ENCODE measurements around the gene XYLT1.

Gene XYLT1

DNA sequence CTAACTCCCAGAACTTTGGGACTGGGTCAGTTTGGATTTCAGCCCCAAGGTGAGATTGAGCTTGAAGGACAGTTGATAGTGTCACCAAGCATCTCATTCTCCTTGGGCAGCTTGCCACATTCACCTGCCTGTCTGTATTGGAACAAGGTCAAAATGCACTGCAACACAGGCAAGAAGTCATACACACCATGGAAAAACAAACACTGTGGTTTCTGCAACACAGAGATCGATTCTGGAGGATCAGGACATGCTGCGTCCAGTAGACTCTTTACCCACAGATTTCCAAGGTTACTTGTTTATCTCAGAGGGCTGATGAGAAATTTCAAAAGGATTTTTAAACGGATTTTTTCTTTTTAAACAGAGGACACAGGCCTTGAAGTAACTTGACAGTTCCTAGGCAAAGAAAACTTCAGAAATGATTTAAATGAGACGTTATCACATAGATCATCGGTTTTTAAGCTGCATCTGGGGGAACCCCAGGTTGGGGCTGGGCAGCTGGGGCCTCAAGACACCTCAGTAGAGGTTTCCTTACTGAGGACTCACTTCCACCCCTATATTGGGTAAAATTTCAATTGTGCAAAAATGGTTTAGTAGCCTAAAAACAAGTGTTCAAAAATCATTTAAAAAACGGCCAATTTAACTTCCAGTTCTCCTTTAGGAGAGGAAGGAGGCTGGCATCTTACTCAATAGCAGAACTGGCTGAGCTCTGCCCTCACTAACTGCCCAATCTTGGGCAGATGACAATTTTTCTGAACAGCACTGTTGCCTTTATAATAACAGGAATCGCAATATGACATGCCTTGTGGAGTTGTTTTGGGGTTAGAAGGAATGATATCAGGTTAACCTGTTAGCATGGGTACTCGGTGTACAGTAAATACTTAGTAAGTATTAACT lies 299.3 kb downstream of the XYLT1 start:
- DNase-seq, result peak; percentile 63

DNA sequence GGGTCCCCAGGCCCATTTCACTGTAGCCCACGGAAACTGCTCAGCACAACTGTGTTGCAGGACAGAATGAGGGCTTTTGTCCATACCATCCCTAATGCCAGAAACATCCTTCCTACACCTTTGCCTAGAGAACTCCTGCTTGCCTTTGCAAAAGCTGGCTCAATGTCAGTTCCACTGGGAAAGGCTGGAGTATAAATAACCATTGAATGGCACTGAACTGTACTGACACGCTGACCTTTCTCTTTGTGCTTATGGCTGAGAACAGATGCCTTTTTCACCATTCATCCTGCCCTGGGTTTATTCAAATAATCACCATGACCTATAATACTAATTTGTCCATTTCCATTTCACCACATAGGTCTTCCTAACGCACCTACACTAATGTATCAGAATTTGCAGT lies 300.3 kb downstream of the XYLT1 start:
- DNase-seq, result no peak

DNA sequence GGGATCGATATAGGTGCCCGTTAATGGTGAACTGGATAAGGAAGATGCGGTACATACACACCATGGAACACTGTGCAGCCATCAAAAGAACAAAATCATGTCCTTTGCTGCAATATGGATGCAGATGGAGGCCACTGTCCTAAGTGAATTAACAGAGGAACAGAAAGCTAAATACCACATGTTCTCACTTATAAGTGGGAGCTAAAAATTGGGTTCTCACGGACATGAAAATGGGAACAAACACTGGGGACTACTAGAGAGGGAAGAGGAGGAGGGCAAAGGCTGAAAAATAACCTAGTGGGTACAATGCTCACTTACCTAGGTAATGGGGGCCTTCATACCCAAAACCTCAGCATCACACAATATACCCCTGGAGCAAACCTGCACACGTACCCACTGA lies 302.6 kb downstream of the XYLT1 start:
- no peak for DNase-seq

DNA sequence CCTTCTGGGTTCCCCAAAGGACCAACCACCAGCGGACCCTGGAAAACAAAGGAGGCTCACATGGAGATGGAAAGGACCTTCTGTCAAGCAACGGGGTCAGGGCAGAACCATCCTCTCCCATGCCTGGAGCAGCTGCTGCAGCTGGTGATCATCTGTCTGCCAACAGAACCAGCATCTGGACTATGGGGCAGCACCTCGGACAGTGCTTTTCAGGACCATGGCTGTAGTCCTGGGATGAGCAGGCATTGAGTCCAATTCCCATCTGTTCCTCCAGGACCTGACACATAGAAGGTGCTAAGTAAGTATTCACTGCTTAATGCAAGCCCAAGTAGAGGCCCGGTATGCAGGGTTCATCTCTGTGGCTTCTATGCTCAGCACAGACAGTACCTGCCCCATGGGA lies 304.7 kb downstream of the XYLT1 start:
- DNase-seq, result no peak

DNA sequence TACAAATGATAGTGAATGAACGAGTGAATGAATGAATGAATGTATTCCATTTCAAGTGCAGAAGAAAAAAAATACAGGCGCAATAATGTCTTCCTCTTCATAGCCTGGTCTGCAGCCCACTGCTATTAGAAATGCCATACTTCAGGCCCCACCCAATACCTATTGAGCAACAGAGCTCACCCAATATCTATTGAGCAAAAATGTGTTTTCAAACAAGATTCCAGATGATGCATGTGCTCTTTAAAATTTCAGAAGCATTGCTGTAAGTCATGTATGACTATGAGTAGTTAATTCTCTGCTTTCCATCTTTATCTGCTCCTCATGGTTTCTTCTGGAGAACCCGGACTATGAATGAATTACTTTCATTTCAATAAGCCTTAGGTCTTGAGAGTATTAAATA lies 308.2 kb downstream of the XYLT1 start:
- DNase-seq, result peak; percentile 27

DNA sequence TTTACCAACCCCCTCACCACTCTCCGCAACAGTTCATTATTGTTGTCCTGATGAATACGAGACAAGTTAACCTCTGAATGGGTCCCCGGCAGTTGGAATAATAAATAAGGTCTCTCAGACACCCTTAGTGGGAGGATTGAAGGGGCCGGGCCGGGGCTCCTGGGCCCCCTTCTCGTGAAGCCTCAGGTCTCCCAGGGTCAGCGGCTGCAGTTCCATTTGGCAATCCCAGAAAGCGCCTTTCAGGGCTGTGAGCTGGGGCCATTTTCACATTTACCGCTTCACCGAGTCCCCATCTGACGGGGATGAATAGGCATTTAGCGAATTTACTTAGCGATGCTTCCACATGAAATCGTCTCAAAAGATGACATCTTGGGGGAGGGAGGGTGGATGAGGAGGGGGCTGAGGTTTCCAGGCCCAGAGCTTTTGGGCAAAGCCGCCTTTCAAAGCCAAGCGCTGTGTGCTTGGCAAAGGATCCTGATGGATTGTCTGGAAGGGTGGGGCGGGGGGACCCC lies 309.8 kb downstream of the XYLT1 start:
- DNase-seq, result no peak

DNA sequence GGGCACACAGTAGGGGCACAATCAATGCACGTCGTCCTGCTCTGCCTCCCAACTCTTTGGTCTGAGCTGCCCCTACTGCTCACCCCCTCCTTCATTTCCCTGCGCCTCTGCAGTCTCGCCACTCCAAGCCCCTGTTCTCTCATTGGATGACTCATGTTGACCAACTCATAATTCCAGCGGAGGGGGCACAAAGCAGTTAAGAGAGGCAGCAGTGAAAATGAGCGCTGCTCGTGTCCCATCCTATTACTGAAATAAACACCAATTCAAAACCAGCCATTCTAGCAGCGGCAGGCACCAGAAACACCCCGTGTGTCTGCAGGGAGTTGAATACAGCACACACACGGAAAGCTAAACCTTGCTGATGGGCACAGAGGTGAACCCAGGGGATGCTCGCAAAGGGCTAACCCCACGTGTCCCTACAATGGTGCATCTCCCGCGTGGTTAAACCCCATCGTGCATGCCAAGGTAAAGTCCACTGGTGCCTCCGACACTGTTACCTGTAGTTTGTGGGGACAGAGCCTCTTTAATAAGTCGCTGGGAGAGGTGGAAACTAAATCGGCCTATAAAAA lies 310.4 kb downstream of the XYLT1 start:
- DNase-seq, result no peak

DNA sequence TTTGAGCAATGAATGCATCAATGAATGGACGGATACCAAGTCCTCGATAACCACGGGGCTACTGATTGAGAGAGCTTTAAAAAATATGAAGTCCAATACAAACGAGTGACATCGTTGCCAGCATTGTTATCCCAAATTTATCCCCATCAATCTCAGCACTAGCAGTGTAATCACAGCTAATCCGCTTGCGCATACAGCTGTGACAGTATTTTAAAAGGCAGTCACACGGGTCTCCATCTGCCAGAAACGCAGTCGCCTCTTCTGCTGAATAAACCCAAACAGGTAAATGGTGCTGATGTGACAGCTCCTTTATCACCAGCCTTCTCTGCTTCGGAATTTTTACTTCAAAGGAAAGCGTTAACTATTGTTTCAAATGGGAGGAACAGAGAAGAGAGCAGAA lies 311.1 kb downstream of the XYLT1 start:
- no peak for DNase-seq

DNA sequence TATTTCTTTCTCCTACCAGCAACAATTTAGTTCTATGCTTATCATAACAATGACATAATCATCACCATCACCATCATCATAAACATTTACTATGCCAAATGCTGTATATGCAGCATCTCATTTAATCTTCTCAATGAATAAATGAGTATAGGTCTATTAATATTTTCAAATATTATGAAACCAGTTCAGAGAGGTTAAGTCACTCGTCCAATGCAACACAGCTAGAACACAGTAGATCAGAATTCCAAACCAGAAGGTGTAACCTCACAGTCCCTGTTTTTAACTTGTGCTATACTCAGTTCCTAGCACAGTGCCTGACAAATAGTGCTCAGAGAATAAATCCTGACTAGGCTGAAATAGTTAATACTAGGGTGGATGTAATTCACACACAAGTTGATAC lies 314.8 kb downstream of the XYLT1 start:
- no peak for DNase-seq

DNA sequence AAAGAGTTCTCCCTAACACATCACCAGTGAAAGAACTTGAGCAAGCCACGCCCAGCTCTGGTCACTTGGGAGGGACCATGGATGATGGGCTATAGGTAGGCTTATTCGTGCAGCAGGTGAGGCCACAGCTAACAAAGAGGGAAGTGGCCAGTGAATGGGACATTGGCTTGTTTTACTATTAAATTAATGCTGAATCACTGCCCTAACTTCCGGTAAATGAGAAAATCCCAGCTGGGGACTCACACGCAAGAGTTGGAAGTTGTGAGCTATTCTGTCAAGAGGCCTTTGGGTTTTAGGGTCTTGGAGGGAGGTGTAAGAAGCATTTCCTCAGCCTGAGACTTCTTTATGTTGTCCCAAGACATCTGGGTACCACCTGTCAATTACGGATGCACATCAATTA lies 315.3 kb downstream of the XYLT1 start:
- no peak for DNase-seq

DNA sequence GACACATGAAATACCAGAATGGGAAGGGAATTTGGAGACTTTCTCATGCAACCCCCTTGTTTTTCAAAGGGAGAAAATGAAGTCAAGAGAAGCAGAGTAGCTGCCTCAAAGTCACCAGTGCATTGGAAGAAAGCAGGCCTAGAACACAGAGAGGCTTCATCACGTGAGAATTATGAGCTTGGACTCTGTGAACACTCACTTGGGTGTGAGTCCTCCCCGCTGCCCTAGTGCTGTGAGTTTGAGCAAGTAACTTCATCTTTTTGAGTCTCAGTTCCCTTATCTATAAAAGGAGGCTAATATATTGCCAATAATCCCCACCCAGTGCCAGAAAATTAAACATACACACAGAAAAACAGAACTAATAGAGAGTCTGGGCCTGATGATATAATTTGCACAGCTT lies 315.8 kb downstream of the XYLT1 start:
- no peak for DNase-seq

DNA sequence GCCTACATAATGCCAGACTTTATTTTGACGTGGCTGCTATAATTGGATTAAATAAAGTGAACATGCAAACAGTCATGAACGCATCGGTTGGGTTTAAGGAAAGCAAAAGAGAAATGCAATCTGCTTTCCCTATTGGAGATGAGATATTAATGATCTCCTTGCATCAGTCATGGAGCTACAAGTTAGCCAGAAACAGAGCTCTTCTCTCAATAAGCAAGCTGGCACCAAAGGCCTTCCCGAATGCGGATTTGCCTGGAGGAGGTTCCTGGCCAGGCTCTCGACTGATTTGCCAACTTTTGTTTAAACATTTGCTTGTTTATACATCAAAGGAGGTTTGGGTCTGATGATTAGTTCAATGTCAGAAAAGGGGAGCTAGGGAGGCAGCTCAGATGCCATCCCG lies 318.4 kb downstream of the XYLT1 start:
- DNase-seq, result no peak

DNA sequence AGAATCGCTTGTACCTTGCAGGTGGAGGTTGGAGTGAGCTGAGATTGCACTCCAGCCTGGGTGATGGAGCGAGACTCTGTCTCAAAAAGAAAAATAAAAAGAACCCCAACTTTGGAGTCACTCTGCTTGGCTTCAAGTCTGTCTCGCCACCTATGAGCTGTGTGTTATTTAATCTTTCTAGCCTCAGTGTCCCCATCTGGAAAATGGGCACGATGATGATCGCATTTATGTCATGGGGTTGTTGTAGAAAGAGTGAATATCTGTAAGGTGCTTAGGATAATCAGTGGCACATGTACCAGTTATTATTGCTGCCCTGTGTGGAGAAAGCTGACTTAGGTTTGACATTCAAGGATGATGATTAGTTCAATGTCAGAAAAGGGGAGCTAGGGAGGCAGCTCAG lies 319.4 kb downstream of the XYLT1 start:
- no peak for DNase-seq

DNA sequence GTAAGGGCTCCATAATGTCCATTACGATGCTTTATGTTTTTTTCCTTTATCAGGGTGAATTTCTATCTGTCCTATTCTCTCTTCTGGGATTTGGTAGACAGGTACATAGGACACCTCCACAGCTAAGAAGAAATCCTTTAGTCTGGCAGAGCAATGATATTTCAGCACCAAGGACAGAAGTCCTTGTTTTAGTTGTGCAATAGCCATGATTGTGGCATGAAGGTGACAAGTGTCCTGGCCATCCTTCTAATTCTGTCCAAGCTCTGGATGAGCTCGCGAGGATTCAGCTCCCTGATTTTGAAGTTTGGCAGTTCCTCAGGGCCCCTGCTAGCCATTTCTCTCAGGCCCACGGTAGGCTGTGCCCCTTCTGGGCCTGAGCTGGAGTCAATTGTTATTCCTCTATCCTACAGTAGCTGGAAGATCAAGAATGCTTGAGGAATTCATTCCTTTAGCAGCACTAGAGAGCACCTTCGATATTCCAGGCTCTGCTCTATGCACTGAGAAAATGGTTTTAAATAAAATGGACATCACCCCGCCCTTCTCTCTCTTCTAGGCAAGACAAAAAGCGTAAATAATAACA lies 320.8 kb downstream of the XYLT1 start:
- peak; percentile 50 for DNase-seq

DNA sequence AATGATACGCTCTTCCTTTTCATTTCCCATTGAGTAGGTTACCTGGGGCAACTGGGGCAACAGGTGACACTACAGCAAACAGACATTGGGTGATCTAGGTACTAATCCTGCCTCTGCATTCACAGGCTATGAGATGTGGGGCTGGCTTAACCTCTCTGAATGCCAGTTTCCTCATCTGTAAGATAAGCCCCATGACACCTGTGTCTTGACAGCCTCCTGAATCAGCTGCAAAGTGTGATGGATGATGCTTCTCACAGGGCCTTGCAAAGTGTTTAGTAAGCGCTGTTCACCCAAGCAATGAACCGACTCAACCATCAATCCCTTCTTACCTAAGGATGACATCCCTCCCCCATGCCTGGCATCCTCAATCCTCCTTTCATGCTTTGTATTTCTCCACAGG lies 322.8 kb downstream of the XYLT1 start:
- no peak for DNase-seq

DNA sequence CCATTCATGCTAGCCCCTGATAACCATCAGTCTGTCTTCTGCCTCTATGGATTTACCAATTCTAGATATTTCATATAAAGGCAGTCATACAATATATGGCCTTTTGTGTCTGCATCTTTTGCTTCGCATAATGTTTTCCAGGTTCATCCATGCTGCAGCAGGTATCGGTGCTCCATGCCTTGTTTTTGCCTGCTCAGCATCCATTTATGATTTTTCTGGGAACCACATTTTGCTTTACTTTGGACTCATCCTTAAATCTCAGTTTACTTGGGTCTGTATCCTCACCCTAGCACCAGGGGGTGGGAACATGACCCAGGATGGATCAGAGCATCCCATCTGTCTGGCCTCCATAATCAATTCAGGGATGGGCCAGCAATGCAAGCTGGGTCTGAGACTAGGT lies 325.7 kb downstream of the XYLT1 start:
- DNase-seq, result no peak

DNA sequence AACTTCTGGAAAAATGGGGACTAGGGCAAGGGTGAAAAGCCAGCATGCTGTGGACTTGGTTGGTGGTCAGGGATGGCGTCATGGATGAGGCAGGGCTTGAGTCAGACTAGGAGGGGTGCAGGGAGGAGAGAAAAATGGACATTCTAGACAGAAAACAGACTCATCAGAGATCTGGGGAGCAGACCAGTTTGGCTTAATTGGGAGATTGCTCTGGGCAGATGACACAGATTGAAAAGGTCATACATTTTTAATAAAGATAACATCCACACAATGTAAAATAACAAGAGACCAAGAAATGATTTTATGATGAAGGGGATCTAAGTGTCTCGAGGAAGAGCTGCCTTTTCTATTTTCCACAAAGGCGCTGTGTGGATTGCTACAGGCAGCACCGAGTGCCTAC lies 326.3 kb downstream of the XYLT1 start:
- no peak for DNase-seq

DNA sequence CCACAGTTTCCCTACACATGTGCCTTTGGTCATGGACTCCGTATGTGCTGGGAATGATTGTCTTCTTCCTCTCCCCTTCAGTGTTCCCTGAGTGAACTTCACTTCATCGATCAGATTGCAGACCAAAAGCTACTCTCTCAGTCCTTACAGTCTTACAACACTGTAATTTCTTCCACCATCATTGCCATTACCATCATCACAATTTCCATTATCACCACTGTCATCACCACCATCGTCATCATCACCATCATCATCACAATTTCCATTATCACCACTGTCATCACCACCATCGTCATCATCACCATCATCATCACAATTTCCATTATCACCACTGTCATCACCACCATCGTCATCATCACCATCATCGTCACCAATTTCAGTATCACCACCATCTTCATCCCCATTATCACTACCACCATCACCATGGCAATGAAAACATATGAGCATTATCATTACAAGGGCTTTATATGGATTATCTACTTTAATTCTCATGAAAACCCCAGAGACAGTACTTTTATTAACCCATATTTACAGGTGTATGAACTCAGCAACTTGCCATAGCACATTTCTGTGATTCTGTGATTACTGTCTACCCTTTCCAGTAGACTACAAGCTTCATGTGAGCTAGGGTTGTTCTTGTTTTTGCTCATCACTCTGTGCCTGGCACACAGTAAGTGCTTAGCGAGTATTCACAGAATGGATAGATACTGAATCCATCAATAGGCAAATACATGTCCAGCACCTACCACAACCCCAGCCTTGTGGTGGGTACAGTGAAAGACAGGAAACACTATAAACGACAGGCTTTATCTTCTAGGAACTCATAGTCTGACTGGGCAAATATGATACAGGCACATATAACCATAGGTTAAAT lies 327.0 kb downstream of the XYLT1 start:
- no peak for DNase-seq

DNA sequence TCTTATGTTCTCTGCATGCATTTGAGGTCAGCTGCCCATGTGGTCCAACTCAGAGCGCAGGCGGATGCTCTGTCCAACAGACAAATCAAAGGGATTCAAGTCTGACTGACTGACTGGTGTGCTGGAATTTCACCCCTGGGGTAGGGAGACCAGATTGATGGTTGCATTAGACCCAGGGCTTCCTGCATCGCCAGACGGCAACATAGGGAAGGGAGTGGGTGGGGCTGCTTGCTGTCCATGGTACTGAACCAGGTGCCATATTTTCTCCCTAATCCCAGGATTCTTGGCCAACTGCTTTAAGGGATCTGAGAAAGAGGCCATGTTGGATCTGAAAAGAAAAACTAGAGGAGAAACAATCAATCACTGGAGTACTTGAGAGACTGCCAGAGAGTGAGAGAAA lies 332.0 kb downstream of the XYLT1 start:
- DNase-seq, result peak; percentile 18

DNA sequence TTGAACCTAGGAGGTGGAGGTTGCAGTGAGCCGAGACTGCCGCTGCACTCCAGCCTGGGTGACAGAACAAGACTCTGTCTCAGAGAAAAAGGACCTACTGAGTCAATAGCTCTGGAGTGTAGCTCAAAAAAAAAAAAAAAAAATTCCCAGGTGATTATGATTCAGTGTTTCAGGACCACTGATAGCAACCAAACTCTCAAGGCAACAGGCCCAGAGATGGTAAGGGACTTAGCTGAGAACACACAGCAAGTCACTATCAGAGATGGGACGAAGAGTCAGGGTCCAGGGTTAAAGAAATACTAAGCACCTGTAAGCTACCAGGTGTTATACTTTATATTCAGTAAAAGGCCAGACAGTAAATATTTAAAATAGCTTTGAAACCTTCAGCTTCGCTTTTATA lies 335.3 kb downstream of the XYLT1 start:
- DNase-seq, result no peak

DNA sequence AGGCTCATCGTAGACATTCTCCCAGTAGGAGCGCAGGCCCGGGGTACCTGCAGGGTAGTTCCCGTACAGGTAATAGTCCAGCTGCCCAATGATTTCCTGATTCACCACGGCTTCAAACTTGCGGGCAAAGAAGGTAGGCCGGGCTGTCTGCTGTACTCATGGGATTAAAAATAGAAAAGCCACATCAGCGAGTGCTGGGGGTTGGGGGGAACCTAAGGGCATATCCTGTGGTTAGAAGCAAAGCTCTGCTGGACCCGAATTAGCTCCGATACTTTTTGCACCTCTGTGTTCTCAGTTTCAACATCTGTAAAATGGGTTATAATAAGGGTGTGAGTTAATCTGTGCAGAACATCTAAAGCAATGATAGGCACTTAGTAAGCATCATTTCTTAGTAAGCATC lies 336.2 kb downstream of the XYLT1 start:
- no peak for DNase-seq

DNA sequence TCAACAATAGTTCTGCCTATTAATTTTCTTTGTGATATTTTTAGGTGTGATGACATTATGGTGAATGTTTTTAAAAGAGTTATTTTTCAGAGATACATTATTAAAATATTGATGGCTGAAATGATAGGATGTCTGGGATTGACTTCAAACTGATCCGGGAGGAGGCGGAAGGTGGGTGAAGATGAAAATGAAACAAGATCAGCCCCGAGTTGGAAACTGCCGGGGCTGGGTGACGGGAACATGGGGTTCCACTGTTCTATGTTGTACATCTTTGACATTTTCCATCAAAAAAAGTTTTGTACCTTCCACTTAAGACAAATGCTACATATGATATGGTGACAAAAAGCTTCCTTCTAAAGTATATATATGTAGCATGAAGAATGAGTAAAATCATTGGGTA lies 336.9 kb downstream of the XYLT1 start:
- DNase-seq, result no peak

DNA sequence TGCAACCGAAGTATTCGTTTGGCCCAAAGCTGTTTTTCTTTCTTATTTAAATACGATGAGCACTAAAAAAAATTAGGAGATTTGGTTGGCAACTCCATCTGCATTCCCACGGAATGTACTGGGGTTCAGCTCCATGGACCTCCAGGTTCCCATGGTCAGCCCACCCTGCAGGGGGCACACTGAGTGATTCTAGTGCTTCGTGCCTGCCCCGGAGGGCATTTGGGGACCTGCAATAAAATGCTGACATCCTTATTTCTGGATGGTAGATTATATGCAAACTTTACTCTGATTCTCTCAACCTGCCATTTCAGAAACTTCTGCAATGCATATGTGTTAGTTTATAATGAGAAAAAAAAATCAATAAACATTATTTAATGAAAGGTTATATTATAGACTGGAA lies 339.4 kb downstream of the XYLT1 start:
- DNase-seq, result peak; percentile 25

Data from hematopoietic multipotent progenitor cell treated with erythropoietin and hydrocortisone succinate and interleukin-3 and kit ligand, for 4 days (in vitro differentiated cells).